K562 (cell line): ENCODE results near the gene ANK3. TPM values are rescaled to one million over a fixed set of nuclear protein-coding genes. Genes with fewer than 3 reads are reported as not detected.
A peak's percentile ranks its signal among the peaks of the same experiment; 100 is the strongest.

Experiments used
- ATAC-seq: fragments of 200-7000 bp; cut with Tn5 transposase; 3 replicates; pipeline ENCODE4 v1.9.1; 2020; ENCODE audit warnings: moderate library complexity
- BruUV-seq: library from RNA; stranded (reverse); fragments of 400-500 nt; replicated peaks from 2 replicates; lab custom pipeline; 2021; lab: Mats Ljungman, UMichigan
- CTCF ChIA-PET: fragments of 300-600 bp; formaldehyde crosslinking; extraction: SDS; loops from one replicate; lab custom pipeline; 2021; ENCODE audit warnings: low intra/inter-chr PET ratio; lab: Yijun Ruan, JAX
- POLR2A ChIA-PET: fragments of 300-600, 350-650 bp; sonication (Branson Sonifier 250); formaldehyde crosslinking; extraction: SDS; loops from one replicate; lab custom pipeline; 2021; ENCODE audit warnings: antibody characterized with exemption, inconsistent platforms; lab: Yijun Ruan, JAX
- DNase-seq, 4 experiments: peaks; one replicate each; pipeline versions ENCODE4 v3.0.0 to v3.0.0-alpha.2; 2011 to 2018; ENCODE audit warnings: low spot score in 3 of 4, mixed read lengths in 3 of 4; ENCODE audit errors: extremely low read depth in 1 of 4
- FAIRE-seq: peaks from 2 replicates; lab custom pipeline; 2011; peaks lifted over from hg19 to GRCh38; lab: Jason Lieb, UNC
- H2AFZ ChIP-seq: 2 replicates; pipeline ENCODE4 v1.6.0; 2011; ENCODE audit warnings: low read depth, low read length, control low read depth, inconsistent platforms
- H3K27ac ChIP-seq: fragments of 200-600 bp; 3 replicates; pipeline ENCODE4 v1.8.0; 2011; ENCODE audit warnings: low read depth, mild to moderate bottlenecking, control low read depth, inconsistent platforms, low read length, moderate library complexity, mixed read lengths; ENCODE audit errors: extremely low read depth
- H3K27me3 ChIP-seq, 2 experiments: fragments of 300-600 bp in 1 of 2; 2 replicates in 1 of 2; 3 replicates in 1 of 2; pipeline versions ENCODE4 v1.6.0 to v1.8.0; 2011; ENCODE audit warnings: inconsistent platforms in 2 of 2, low read length in 2 of 2, mild to moderate bottlenecking in 1 of 2, mixed read lengths in 1 of 2, moderate library complexity in 1 of 2; ENCODE audit not compliant: control insufficient read depth in 2 of 2, insufficient read depth in 2 of 2
- H3K36me3 ChIP-seq: fragments of 300-600 bp; 3 replicates; pipeline ENCODE4 v1.8.0; 2011; ENCODE audit warnings: mild to moderate bottlenecking, low read length, inconsistent platforms; ENCODE audit not compliant: control insufficient read depth, insufficient read depth
- H3K4me1 ChIP-seq, 2 experiments: fragments of 200-600 bp in 1 of 2; replicated peaks in 1 of 2; 2 replicates in 1 of 2; 3 replicates in 1 of 2; pipeline versions ENCODE4 v1.5.1 to v1.8.0; 2011; ENCODE audit warnings: inconsistent platforms in 2 of 2, low read length in 2 of 2, mild to moderate bottlenecking in 1 of 2, mixed read lengths in 1 of 2, moderate library complexity in 1 of 2; ENCODE audit not compliant: control insufficient read depth in 2 of 2, insufficient read depth in 2 of 2
- H3K4me2 ChIP-seq: 2 replicates; pipeline ENCODE4 v1.6.1; 2011; ENCODE audit warnings: low read length, control low read depth, inconsistent platforms, mixed read lengths; ENCODE audit not compliant: insufficient read depth
- H3K4me3 ChIP-seq: fragments of 200-600 bp; sonication (generic), shearing (Covaris generic); 2 replicates; pipeline ENCODE4 v1.5.1; 2016; ENCODE audit warnings: control low read depth, inconsistent platforms
- H3K79me2 ChIP-seq: fragments of 200-600 bp; 3 replicates; pipeline ENCODE4 v1.8.0; 2011; ENCODE audit warnings: low read length, inconsistent platforms; ENCODE audit not compliant: control insufficient read depth, insufficient read depth
- H3K9ac ChIP-seq, 2 experiments: 2 replicates each; pipeline versions ENCODE4 v1.6.0 to v1.6.1; 2011; ENCODE audit warnings: low read depth in 2 of 2, low read length in 2 of 2, control low read depth in 1 of 2, inconsistent platforms in 1 of 2, mild to moderate bottlenecking in 1 of 2, mixed read lengths in 1 of 2; ENCODE audit not compliant: insufficient read depth in 1 of 2
- H3K9me1 ChIP-seq: one replicate; pipeline ENCODE4 v1.6.0; 2011; ENCODE audit warnings: inconsistent platforms, mild to moderate bottlenecking, low read length, moderate library complexity; ENCODE audit not compliant: control insufficient read depth, insufficient read depth
- H3K9me3 ChIP-seq: replicated peaks from 2 replicates; pipeline ENCODE4 v1.5.1; 2011; ENCODE audit warnings: low read depth, low read length, inconsistent platforms; ENCODE audit not compliant: control insufficient read depth, insufficient read depth
- H4K20me1 ChIP-seq: replicated peaks from 2 replicates; pipeline ENCODE4 v1.6.1; 2011; ENCODE audit warnings: low read length, inconsistent platforms, mixed read lengths; ENCODE audit not compliant: control insufficient read depth, insufficient read depth
- BRCA1 ChIP-seq, 2 experiments: fragments of 450-650 bp in 1 of 2; sonication (generic) in 1 of 2; formaldehyde crosslinking in 1 of 2; IDR thresholded peaks; 2 replicates each; pipeline versions ENCODE4 v1.5.0 to v1.6.1; 2017 to 2020; ENCODE audit warnings: mild to moderate bottlenecking in 1 of 2, missing genetic modification reagents in 1 of 2
- CXXC5 ChIP-seq: fragments of 250-450 bp; sonication (Bioruptor Pico); IDR thresholded peaks from 2 replicates; pipeline ENCODE4 v1.8.0; 2022; ENCODE audit warnings: inconsistent platforms, mild to moderate bottlenecking, moderate library complexity
- ELF4 ChIP-seq: fragments of 450-650 bp; formaldehyde crosslinking; IDR thresholded peaks from 2 replicates; pipeline ENCODE4 v1.4.0; 2022; ENCODE audit warnings: missing genetic modification characterization
- ERF ChIP-seq: fragments of 450-650 bp; formaldehyde crosslinking; IDR thresholded peaks from 2 replicates; pipeline ENCODE4 v1.4.0; 2020; ENCODE audit warnings: mild to moderate bottlenecking, mixed read lengths
- FUS ChIP-seq: fragments of 200-400 bp; formaldehyde crosslinking; optimal IDR thresholded peaks from 2 replicates; pipeline ENCODE3; 2017; ENCODE audit warnings: low read depth, low read length
- KDM2B ChIP-seq: fragments of 250-450 bp; sonication (Bioruptor Pico); IDR thresholded peaks from 2 replicates; pipeline ENCODE4 v1.8.0; 2021; ENCODE audit warnings: mild to moderate bottlenecking, moderate library complexity
- MAFF ChIP-seq: IDR thresholded peaks from 2 replicates; pipeline ENCODE4 v1.6.1; 2012; ENCODE audit warnings: low read length, improper control_type of control experiment
- MCM5 ChIP-seq: fragments of 450-650 bp; IDR thresholded peaks from 2 replicates; pipeline ENCODE4 v1.6.1; 2016; ENCODE audit warnings: low read depth
- MTA1 ChIP-seq: fragments of 450-650 bp; IDR thresholded peaks from 2 replicates; pipeline ENCODE4 v1.6.1; 2017; ENCODE audit warnings: borderline replicate concordance
- PTBP1 ChIP-seq: fragments of 200-400 bp; formaldehyde crosslinking; IDR thresholded peaks from 2 replicates; pipeline ENCODE4 v1.6.1; 2017; ENCODE audit warnings: low read depth, low read length
- SREBF1 ChIP-seq: fragments of 150-350 bp; IDR thresholded peaks from 2 replicates; pipeline ENCODE4 v1.6.1; 2014; ENCODE audit warnings: antibody characterized with exemption, low read depth, low read length, borderline replicate concordance
- U2AF2 ChIP-seq: fragments of 200-400 bp; formaldehyde crosslinking; optimal IDR thresholded peaks from 2 replicates; pipeline ENCODE3; 2017; ENCODE audit warnings: low read depth, mild to moderate bottlenecking, low read length
- ZNF24 ChIP-seq: fragments of 450-650 bp; IDR thresholded peaks from 2 replicates; pipeline ENCODE4 v1.6.1; 2016
- ZNF316 ChIP-seq: fragments of 450-650 bp; IDR thresholded peaks from 2 replicates; pipeline ENCODE4 v1.6.1; 2016
- ZNF561 ChIP-seq: fragments of 450-650 bp; formaldehyde crosslinking; conservative IDR thresholded peaks from 2 replicates; pipeline ENCODE4 v1.4.0; 2020; ENCODE audit warnings: mild to moderate bottlenecking, moderate library complexity
- WGBS: fragments of 100-300 bp; shearing (Covaris generic); methylation state at CpG from one replicate; pipeline ENCODE4 v1.1.6; 2016; ENCODE audit warnings: low coverage, mixed read lengths; ENCODE audit not compliant: insufficient coverage; ENCODE audit errors: missing lambda C conversion rate; 5-methylcytosine and 5-hydroxymethylcytosine counted together
- in situ Hi-C: fragments of 300-500 bp; cut with MboI; formaldehyde crosslinking; loops from 4 replicates; pipeline ENCODE4 v1.15.0; 2018; ENCODE audit warnings: inconsistent platforms, mixed read lengths
- intact Hi-C: fragments of 100-400 bp; cut with micrococcal nuclease; formaldehyde crosslinking; loops from 2 replicates; pipeline ENCODE4 v1.14.2; 2022
- polyA plus RNA-seq, 8 experiments: library from polyadenylated mRNA; depleted of rRNA in 4 of 8; stranded (reverse) in 5 of 8; unstranded in 3 of 8; fragments of >200 nt; fragmentation: Nextera tagmentation in 2 of 8; fragmentation: Illumina TruSeq in 1 of 8; extraction: Ambion mirVana in 2 of 8; extraction: Trizol in 1 of 8; gene quantifications; 2 replicates each; pipeline versions ENCODE4 v1.2.1 to v1.2.3, GENCODE V29; 2011 to 2014; ENCODE audit warnings: inconsistent platforms in 1 of 8, missing spikeins in 1 of 8
- total RNA-seq, 7 experiments: library from RNA; depleted of rRNA in 6 of 7; stranded (reverse); fragments of >200 nt in 6 of 7; fragmentation: Illumina TruSeq in 2 of 7; extraction: Trizol in 2 of 7; gene quantifications; 2 replicates each; pipeline versions ENCODE4 v1.2.1 to v1.2.3, GENCODE V29; 2011 to 2021; ENCODE audit warnings: low replicate concordance in 1 of 7
- TF ChIP-seq, protein P1 (sequence below): fragments of 250-450 bp; sonication (Bioruptor Pico); IDR thresholded peaks from 2 replicates; pipeline ENCODE4 v1.5.0; 2021
- TF ChIP-seq, protein P2 (sequence below): sonication (generic); formaldehyde crosslinking; IDR thresholded peaks from 2 replicates; pipeline ENCODE4 v1.4.0; 2020; ENCODE audit warnings: mild to moderate bottlenecking, missing genetic modification reagents
- TF ChIP-seq, protein P3 (sequence below), 2 experiments: fragments of 450-650 bp in 1 of 2; IDR thresholded peaks; 2 replicates each; pipeline ENCODE4 v1.6.1; 2011 to 2017; ENCODE audit warnings: low read depth in 2 of 2, antibody characterized with exemption in 1 of 2, borderline replicate concordance in 1 of 2, low read length in 1 of 2, mild to moderate bottlenecking in 1 of 2, mixed read lengths in 1 of 2; ENCODE audit not compliant: control insufficient read depth in 1 of 2

Gene ANK3
- total and polyA plus RNA-seq, 9 of the 15 experiments (the other 6 are each of a cell fraction or from before 2014, with no cell fraction given), result 10.0 to 32.3 (median 17.9) TPM

DNA sequence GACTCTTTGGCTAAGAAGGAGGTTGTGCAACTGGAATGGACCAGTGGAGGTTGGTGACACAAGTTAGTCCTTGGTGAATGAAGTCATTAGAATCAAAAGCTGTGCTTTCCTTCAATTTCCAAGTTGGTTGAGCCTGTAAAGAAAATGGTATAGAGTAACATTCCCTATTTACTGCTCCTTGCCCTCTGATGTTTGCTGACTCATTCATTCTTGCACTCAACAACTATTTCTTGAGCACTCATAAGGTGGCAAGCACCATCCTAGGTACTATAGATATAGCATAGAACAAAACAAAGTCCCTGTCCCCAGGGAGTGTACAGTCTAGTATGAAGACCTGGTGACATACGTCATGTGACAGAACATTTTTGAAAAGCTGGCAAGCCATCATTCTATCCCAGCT is 364.4 kb downstream of the ANK3 start (continued):
- peak; percentile 86 for TF ChIP-seq ZNF316
- TF ChIP-seq MTA1, result no peak
- TF ChIP-seq U2AF2, result no peak
- no peak for TF ChIP-seq FUS

DNA sequence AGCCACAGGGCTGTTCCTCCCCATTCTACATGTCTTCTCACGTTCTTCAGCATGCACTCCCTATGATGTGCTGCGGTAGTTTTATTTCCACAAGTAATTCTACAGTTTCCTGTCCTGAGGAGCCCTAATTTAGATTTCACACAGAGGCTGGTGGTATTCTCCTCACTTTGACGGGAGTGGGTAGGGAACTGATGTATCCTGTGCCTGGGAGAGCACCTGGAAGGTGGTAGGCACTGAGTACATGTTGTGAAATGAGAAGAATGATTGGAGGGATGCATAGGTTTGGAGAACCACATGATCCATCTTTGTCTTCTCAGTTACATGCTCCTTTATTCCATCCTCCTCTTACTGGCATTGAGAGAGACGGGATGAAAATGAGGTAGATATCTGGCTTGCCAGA is 365.2 kb downstream of the ANK3 start:
- DNase-seq, result no peak
- Histone ChIP-seq H3K79me2 (no peaks in the 10 kb centered on the region), H3K27ac (no peak overlapping the region), H2AFZ (no peak overlapping the region), H4K20me1 (no peaks in the 10 kb centered on the region), H3K27me3 (peaks cover 3 to 8% of the 10 kb centered on the region in 2 experiments; a peak in 3 of 5 replicates), H3K9me3 (no peaks in the 10 kb centered on the region), H3K9me1 (no peaks in the 10 kb centered on the region), H3K4me2 (no peak overlapping the region), H3K36me3 (no peaks in the 10 kb centered on the region), H3K9ac (no peak overlapping the region), H3K4me1 (no peaks in the 10 kb centered on the region; a peak in 1 of 5 replicates), H3K4me3 (no peak overlapping the region)
- CTCF ChIA-PET, result no interaction called here
- 6% methylated on average over 4 of the region's 4 CpGs for WGBS
- in situ Hi-C loops, result loop anchor here (5.0 kb wide), 1 partner anchor 392 kb away; no protein-coding TSS in a partner anchor
- no TSS peak for BruUV-seq
- POLR2A ChIA-PET, result interaction anchor here (1.0 kb wide), 1 partner anchor 402 kb away, joined by 3 read pairs; no protein-coding TSS in a partner anchor
- ATAC-seq, result no peak
- no peak for FAIRE-seq
- intact Hi-C loops, result loop anchor here (10.0 kb wide), 1 partner anchor 780 kb away; no protein-coding TSS in a partner anchor
- TF ChIP-seq, protein P1, sequence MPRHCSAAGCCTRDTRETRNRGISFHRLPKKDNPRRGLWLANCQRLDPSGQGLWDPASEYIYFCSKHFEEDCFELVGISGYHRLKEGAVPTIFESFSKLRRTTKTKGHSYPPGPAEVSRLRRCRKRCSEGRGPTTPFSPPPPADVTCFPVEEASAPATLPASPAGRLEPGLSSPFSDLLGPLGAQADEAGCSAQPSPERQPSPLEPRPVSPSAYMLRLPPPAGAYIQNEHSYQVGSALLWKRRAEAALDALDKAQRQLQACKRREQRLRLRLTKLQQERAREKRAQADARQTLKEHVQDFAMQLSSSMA (CRISPR knock-in tag), result no peak
- no peak for TF ChIP-seq CXXC5
- TF ChIP-seq PTBP1, result no peak
- no peak for TF ChIP-seq KDM2B (CRISPR knock-in tag)
- TF ChIP-seq MAFF, result no peak
- no peak for TF ChIP-seq ZNF24
- no peak for TF ChIP-seq SREBF1
- no peak for TF ChIP-seq ERF (CRISPR knock-in tag)
- no peak for TF ChIP-seq ZNF561 (CRISPR knock-in tag)
- TF ChIP-seq MCM5, result no peak
- TF ChIP-seq, protein P2, sequence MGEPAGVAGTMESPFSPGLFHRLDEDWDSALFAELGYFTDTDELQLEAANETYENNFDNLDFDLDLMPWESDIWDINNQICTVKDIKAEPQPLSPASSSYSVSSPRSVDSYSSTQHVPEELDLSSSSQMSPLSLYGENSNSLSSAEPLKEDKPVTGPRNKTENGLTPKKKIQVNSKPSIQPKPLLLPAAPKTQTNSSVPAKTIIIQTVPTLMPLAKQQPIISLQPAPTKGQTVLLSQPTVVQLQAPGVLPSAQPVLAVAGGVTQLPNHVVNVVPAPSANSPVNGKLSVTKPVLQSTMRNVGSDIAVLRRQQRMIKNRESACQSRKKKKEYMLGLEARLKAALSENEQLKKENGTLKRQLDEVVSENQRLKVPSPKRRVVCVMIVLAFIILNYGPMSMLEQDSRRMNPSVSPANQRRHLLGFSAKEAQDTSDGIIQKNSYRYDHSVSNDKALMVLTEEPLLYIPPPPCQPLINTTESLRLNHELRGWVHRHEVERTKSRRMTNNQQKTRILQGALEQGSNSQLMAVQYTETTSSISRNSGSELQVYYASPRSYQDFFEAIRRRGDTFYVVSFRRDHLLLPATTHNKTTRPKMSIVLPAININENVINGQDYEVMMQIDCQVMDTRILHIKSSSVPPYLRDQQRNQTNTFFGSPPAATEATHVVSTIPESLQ (CRISPR knock-in tag), result no peak
- no peak for TF ChIP-seq ELF4
- no peak for TF ChIP-seq BRCA1 (IDR thresholded peaks at IDR 0.05)
- no peak for TF ChIP-seq BRCA1 (CRISPR knock-in tag; IDR thresholded peaks at IDR 0.05)
- TF ChIP-seq, protein P3, sequence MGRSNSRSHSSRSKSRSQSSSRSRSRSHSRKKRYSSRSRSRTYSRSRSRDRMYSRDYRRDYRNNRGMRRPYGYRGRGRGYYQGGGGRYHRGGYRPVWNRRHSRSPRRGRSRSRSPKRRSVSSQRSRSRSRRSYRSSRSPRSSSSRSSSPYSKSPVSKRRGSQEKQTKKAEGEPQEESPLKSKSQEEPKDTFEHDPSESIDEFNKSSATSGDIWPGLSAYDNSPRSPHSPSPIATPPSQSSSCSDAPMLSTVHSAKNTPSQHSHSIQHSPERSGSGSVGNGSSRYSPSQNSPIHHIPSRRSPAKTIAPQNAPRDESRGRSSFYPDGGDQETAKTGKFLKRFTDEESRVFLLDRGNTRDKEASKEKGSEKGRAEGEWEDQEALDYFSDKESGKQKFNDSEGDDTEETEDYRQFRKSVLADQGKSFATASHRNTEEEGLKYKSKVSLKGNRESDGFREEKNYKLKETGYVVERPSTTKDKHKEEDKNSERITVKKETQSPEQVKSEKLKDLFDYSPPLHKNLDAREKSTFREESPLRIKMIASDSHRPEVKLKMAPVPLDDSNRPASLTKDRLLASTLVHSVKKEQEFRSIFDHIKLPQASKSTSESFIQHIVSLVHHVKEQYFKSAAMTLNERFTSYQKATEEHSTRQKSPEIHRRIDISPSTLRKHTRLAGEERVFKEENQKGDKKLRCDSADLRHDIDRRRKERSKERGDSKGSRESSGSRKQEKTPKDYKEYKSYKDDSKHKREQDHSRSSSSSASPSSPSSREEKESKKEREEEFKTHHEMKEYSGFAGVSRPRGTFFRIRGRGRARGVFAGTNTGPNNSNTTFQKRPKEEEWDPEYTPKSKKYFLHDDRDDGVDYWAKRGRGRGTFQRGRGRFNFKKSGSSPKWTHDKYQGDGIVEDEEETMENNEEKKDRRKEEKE (IDR thresholded peaks at IDR 0.05; ENCODE audit: borderline replicate concordance in 1 of 2, control insufficient read depth in 1 of 2, low read depth in 2 of 2, low read length in 1 of 2), result no peak
